Kidney epithelial cell (primary cell): ENCODE data around the gene PPP2R1A. TPM values are rescaled to one million over a fixed set of nuclear protein-coding genes. Genes with fewer than 3 reads are reported as not detected.

Source experiments
- DNase-seq: peaks from one replicate; pipeline ENCODE4 v3.0.0-alpha.2; 2010; ENCODE audit warnings: low read depth
- H3K27me3 ChIP-seq: 2 replicates; pipeline ENCODE4 v1.6.0; 2011; ENCODE audit warnings: low read length; ENCODE audit not compliant: control insufficient read depth, insufficient read depth
- H3K36me3 ChIP-seq: 2 replicates; pipeline ENCODE4 v1.5.1; 2011; ENCODE audit warnings: low read length; ENCODE audit not compliant: control insufficient read depth, insufficient read depth
- H3K4me3 ChIP-seq: 2 replicates; pipeline ENCODE4 v1.5.1; 2011; ENCODE audit warnings: low read depth, mild to moderate bottlenecking, control low read depth, low read length
- total RNA-seq: library from RNA; depleted of rRNA; stranded (reverse); fragments of >200 nt; gene quantifications from 2 replicates; pipeline ENCODE4 v1.2.3, GENCODE V29; 2015
- TF ChIP-seq, protein P1 (sequence below): IDR thresholded peaks from 2 replicates; pipeline ENCODE4 v1.5.1; 2011; ENCODE audit warnings: mild to moderate bottlenecking, moderate library complexity, low read length, control low read depth, inconsistent platforms; ENCODE audit not compliant: insufficient read depth, poor library complexity, severe bottlenecking

PPP2R1A gene
- total RNA-seq, 1 donor from 2014 or later: 329 TPM

DNA sequence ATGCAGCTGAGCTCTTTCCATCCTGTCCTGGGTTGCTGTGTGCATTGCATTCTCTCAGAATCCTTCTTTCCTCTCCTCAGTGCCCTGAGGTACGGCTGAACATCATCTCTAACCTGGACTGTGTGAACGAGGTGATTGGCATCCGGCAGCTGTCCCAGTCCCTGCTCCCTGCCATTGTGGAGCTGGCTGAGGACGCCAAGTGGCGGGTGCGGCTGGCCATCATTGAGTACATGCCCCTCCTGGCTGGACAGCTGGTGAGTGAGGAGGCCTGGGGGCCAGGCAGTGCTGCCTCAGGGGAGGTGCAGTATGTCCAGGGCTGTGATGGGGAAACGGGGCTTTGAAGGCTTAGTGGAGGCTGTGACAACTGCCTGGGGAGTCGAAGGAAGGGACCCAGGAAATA, 29.8 kb downstream of the PPP2R1A start:
- TF ChIP-seq, protein P1, sequence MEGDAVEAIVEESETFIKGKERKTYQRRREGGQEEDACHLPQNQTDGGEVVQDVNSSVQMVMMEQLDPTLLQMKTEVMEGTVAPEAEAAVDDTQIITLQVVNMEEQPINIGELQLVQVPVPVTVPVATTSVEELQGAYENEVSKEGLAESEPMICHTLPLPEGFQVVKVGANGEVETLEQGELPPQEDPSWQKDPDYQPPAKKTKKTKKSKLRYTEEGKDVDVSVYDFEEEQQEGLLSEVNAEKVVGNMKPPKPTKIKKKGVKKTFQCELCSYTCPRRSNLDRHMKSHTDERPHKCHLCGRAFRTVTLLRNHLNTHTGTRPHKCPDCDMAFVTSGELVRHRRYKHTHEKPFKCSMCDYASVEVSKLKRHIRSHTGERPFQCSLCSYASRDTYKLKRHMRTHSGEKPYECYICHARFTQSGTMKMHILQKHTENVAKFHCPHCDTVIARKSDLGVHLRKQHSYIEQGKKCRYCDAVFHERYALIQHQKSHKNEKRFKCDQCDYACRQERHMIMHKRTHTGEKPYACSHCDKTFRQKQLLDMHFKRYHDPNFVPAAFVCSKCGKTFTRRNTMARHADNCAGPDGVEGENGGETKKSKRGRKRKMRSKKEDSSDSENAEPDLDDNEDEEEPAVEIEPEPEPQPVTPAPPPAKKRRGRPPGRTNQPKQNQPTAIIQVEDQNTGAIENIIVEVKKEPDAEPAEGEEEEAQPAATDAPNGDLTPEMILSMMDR: no peak
- Histone ChIP-seq H3K4me3 (no peak overlapping the region), H3K36me3 (peaks cover 20% of the 10 kb centered on the region), H3K27me3 (no peaks in the 10 kb centered on the region)
- no peak for DNase-seq

DNA sequence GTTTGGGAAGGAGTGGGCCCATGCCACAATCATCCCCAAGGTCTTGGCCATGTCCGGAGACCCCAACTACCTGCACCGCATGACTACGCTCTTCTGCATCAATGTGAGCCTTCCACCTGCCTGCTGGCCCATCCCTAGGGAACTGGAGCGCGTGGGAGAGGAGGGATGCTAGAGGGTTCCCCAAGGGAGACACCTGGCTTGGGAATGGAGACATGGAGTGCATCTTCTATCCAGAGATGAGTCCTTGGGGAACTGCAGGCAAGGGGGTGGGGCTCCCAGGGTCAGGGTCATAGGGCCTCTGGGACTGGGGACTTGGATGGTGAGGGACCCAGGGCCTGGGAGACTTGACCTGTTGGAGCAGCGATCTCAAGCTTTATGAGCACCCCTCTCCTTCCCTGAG, 31.2 kb downstream of the PPP2R1A start:
- Histone ChIP-seq H3K4me3 (no peak overlapping the region), H3K36me3 (peaks cover 17% of the 10 kb centered on the region), H3K27me3 (no peaks in the 10 kb centered on the region)
- TF ChIP-seq, protein P1: no peak
- no peak for DNase-seq

DNA sequence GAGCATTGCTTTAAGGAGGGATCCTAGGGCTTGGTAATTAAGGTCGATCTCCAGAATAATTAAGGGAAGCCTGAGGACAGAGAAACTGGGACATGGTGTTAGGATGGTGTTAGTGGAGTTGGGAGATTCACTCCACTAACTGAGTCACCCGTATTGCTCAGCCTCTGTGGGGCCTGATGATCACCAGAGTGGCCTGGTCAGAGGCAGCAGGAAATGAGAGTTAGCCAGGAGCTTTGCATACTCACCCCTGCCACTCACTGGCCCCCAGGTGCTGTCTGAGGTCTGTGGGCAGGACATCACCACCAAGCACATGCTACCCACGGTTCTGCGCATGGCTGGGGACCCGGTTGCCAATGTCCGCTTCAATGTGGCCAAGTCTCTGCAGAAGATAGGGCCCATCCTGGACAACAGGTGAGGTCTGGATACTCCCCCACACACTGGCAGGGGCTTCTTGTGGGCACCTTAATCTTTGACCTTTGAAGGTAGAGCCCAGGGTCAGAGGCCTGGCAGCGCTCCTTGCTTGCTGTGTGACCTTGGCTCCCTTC, 32.1 kb downstream of the PPP2R1A start:
- H3K36me3 ChIP-seq: peaks cover 12% of the 10 kb centered on the region
- TF ChIP-seq, protein P1: no peak
- no peak for DNase-seq
- H3K27me3 ChIP-seq: no peaks in the 10 kb centered on the region
- no peak overlapping the region for H3K4me3 ChIP-seq

DNA sequence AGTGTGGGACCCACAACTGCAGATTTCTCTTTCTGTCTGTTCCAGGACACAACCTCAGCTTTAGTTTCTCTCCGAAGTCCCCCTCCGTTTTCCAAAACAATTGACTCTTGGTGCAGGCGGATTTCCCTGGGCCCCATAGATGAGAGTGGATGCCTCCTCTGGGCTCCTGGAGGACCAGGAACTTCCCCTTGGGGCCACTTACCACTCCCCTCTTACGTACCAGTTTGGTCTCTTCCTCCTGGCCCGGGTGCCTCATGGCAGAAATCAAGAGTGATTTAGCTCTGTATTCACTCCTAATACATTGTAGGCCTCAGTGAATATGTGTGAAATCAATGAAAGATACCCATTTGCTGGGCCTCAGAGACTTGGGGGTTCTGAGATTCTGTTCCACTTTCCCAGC, 34.4 kb downstream of the PPP2R1A start:
- Histone ChIP-seq H3K27me3 (no peaks in the 10 kb centered on the region), H3K36me3 (peaks cover 16% of the 10 kb centered on the region), H3K4me3 (no peak overlapping the region)
- TF ChIP-seq, protein P1: no peak
- DNase-seq: no peak

DNA sequence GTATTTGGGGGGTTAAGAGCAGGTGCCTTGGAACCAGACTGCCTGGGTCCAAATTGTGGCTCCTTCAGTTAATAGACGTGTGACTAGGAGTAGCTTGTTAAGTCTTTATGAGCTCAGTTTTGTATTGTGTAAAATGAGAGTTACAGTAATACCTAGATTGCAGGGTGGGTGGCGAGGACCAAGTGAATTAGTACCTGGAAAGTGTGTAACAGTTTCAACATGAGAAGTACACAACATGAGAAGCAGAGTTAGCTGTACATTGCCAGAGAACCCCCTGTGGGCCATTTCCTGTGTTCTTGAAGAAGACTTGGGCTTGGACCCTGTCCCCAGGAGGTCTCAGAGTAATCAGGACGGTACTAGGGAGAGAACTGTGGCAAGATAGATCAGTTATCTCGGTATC, 36.8 kb downstream of the PPP2R1A start:
- no peaks in the 10 kb centered on the region for H3K27me3 ChIP-seq
- TF ChIP-seq, protein P1: no peak
- peaks cover 10% of the 10 kb centered on the region for H3K36me3 ChIP-seq
- DNase-seq: no peak
- H3K4me3 ChIP-seq: no peak overlapping the region
